Uterus (tissue), 4 donors: ENCODE measurements around the gene LGR6. TPM values are rescaled to one million over a fixed set of nuclear protein-coding genes. Genes with fewer than 3 reads are reported as not detected.
"Not testable (repeated sequence)": the region's sequence is repeated elsewhere in the genome, so short reads cannot be mapped to it uniquely, and the experiment has no call there.

Experiments used
- DNase-seq, 2 donors: peaks; one replicate each; pipeline ENCODE4 v3.0.0-alpha.2; 2019 to 2020
- H3K27ac ChIP-seq, 2 donors: fragments of 200-600 bp; sonication (generic); 1 replicate in 1 of 2; 2 replicates in 1 of 2; pipeline ENCODE4 v1.5.1; 2016 to 2018
- H3K27me3 ChIP-seq, 2 donors: fragments of 200-600 bp; sonication (generic); one replicate each; pipeline ENCODE4 v1.5.1; 2018 to 2019; ENCODE audit warnings: control low read depth in 1 of 2
- H3K36me3 ChIP-seq, 2 donors: fragments of 200-600 bp; sonication (generic); one replicate each; pipeline ENCODE4 v1.5.1; 2019; ENCODE audit warnings: control low read depth in 1 of 2
- H3K4me1 ChIP-seq, 2 donors: fragments of 200-600 bp; sonication (generic); one replicate each; pipeline ENCODE4 v1.5.1; 2018 to 2019; ENCODE audit warnings: control low read depth in 1 of 2
- H3K4me3 ChIP-seq, 2 donors: fragments of 200-600 bp; sonication (generic); 1 replicate in 1 of 2; 2 replicates in 1 of 2; pipeline ENCODE4 v1.5.1; 2018 to 2019; ENCODE audit warnings: mild to moderate bottlenecking in 1 of 2
- H3K9me3 ChIP-seq, 2 donors: fragments of 200-600 bp; sonication (generic); one replicate each; pipeline ENCODE4 v1.5.1; 2019; ENCODE audit warnings: control low read depth in 1 of 2
- CTCF ChIP-seq, 4 experiments: fragments of 200-600 bp in 2 of 4; fragments of 450-650 bp in 2 of 4; sonication (generic) in 2 of 4; IDR thresholded peaks; one replicate each; pipeline ENCODE4 v1.5.1; 2016 to 2019; ENCODE audit warnings: antibody characterized with exemption in 4 of 4, mild to moderate bottlenecking in 2 of 4, moderate library complexity in 1 of 4
- POLR2A ChIP-seq, 2 donors: fragments of 450-650 bp; IDR thresholded peaks; one replicate each; pipeline ENCODE4 v1.6.1; 2016; ENCODE audit warnings: antibody characterized with exemption in 2 of 2, mild to moderate bottlenecking in 1 of 2, moderate library complexity in 1 of 2
- intact Hi-C: fragments of 100-400 bp; cut with DNase I; formaldehyde crosslinking; loops from one replicate; pipeline ENCODE4 v1.15.1; 2023; ENCODE audit warnings: low total_unique reads
- total RNA-seq, 4 donors: library from RNA; depleted of rRNA in 3 of 4; stranded (reverse); fragments of >200 nt in 3 of 4; gene quantifications; one replicate each; pipeline versions ENCODE4 v1.1.0 to v1.2.4, GENCODE V29; 2014 to 2023
- donor health status: DM: yes; HTN: yes; CAD: no.

Gene LGR6
- total RNA-seq, 4 donors from 2014 or later: 3.5 to 7.2 (median 4.0) TPM; not detected in 1

- DNase-seq: peak; percentile 96 to 98
- TF ChIP-seq POLR2A (IDR thresholded peaks at IDR 0.05) (peak; percentile 45 to 53), CTCF (IDR thresholded peaks at IDR 0.05) (no peak)
- Histone ChIP-seq H3K27me3 (no peaks in the 10 kb centered on the region), H3K27ac (peak within 1 kb of the TSS; percentile 77 to 87), H3K9me3 (no peaks in the 10 kb centered on the region), H3K4me1 (no peaks in the 10 kb centered on the region), H3K36me3 (no peaks in the 10 kb centered on the region), H3K4me3 (peak within 1 kb of the TSS; percentile 63 to 98)
- intact Hi-C loops: loop anchor here (10.0 kb wide), 1 partner anchor 256 kb away; no protein-coding TSS in a partner anchor
Measured at GRCh38 chr1:202348509-202349205, 155.1 kb downstream of the LGR6 start, which contains the start of gene PPP1R12B. TSS of gene PPP1R12B (plus strand) at chr1:202348699. CDS start at chr1:202348852, 153 bp downstream.

DNA sequence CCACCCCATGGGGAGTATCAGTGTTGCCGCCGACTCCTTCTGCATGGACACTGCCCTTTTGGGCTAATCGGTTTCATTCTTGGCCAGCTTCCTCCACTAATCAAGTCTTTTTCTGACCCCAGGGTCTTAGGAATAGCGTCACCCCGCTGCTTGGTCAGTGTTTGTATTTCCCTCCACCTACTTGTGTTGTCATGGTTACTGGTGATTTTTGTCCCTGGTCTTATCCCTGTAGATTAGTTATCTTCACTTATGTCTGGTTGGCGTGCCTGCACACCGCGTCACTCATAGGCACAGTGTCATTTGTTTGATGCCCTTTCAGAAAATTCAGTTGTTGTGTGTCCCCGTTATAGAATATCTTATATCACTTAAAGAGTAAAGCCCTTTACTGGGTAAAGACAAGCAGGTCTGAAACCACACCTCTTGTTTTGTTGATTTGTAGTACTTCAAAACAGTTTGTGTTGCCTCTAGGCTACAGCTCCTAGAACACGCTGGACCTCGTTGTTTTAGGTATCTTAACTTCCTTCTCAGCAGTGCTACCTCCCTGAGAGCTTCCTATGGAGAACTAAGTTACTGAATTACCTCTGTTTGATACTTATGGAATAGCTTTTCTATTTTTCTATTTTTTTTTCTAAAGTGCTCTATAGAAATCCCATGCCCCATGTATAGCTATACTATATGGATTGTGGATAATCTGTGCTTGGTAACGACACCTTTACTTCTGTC, 155.8 kb downstream of the LGR6 start:
- Histone ChIP-seq H3K36me3 (no peaks in the 10 kb centered on the region), H3K27me3 (no peaks in the 10 kb centered on the region), H3K4me1 (no peaks in the 10 kb centered on the region), H3K27ac (peak overlapping the region; percentile 77 to 87), H3K9me3 (no peaks in the 10 kb centered on the region), H3K4me3 (peak overlapping the region; percentile 63 to 98)
- intact Hi-C loops: loop anchor here (10.0 kb wide), 1 partner anchor 255 kb away; no protein-coding TSS in a partner anchor
- TF ChIP-seq POLR2A (IDR thresholded peaks at IDR 0.05): no peak
- TF ChIP-seq CTCF (IDR thresholded peaks at IDR 0.05): no peak
- DNase-seq: peak in 1 of 2 donors; percentile 30

DNA sequence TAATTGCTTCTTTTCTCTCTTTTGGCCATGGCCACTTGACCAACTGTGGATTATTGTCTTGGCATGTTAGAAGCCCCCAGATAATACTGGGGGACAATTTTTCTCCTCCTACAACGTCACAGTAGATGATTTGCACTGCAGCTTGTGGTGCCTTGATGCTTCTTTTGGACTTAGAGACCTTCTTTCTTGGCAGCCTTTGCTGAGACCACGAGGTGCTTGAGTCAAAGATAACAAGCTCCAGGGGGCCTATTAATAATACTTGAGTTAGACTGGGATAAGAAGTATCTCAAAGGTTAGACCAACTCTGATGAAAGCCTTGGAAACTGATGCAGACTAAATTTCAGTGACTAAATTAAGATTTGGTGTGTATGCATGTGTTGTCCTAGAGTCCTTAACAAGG, 158.1 kb downstream of the LGR6 start:
- Histone ChIP-seq H3K4me3 (no peak overlapping the region), H3K9me3 (no peaks in the 10 kb centered on the region), H3K27ac (no peak overlapping the region), H3K36me3 (no peaks in the 10 kb centered on the region), H3K27me3 (no peaks in the 10 kb centered on the region), H3K4me1 (no peaks in the 10 kb centered on the region)
- intact Hi-C loops: no loop called here
- TF ChIP-seq CTCF (IDR thresholded peaks at IDR 0.05): no peak
- no peak for TF ChIP-seq POLR2A (IDR thresholded peaks at IDR 0.05)
- DNase-seq: no peak

GRCh38 chr1:202352583-202353197, 159.1 kb downstream of the LGR6 start:
- intact Hi-C loops, H3K4me3 ChIP-seq, H3K4me1 ChIP-seq, H3K36me3 ChIP-seq, DNase-seq, H3K27me3 ChIP-seq, H3K27ac ChIP-seq, H3K9me3 ChIP-seq: not testable (repeated sequence)

DNA sequence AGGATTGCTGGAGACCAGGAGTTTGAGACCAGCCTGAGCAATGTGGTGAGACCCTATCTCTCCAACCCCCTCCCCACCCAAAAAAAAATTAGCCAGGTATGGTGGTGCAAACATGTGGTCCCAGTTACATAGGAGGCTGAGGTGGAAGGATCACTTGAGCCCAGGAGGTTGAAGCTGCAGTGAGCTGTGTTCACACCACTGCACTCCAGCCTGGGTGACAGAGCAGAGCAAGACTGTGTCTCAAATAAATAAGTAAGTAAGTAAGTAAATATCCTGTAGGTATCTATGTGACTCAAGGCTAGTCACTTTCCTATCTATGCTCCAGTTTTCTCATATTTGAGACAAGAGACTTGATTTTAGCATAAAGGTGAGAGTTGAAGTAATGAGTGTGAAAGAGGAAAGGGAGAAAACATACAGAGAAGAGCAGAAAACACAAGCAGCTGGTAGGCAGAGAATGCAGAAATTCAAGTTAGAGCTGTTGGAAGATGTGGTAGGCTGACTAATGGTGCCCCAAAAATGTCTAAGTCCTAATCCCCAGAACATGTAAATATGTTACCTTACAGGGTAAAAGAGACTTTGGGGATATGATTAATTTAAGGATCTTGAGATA, 162.4 kb downstream of the LGR6 start:
- intact Hi-C loops: no loop called here
- Histone ChIP-seq H3K27me3 (no peaks in the 10 kb centered on the region), H3K36me3 (no peaks in the 10 kb centered on the region), H3K9me3 (no peaks in the 10 kb centered on the region), H3K4me3 (no peak overlapping the region), H3K4me1 (no peaks in the 10 kb centered on the region), H3K27ac (no peak overlapping the region)
- TF ChIP-seq CTCF (IDR thresholded peaks at IDR 0.05) (no peak), POLR2A (IDR thresholded peaks at IDR 0.05) (no peak)
- DNase-seq: no peak
